DOHH2 (cell line): Measurements from ENCODE around the gene SLC2A2.

Experiments used
- H3F3A ChIP-seq: fragments of 200-600 bp; sonication (generic), shearing (Covaris generic); 2 replicates; pipeline ENCODE4 v1.6.0; 2016; ENCODE audit warnings: antibody characterized with exemption, mild to moderate bottlenecking; ENCODE audit not compliant: control insufficient read depth, insufficient read depth
- H3K27ac ChIP-seq: fragments of 200-600 bp; sonication (generic); 2 replicates; pipeline ENCODE4 v1.5.1; 2014; ENCODE audit warnings: low read depth, mild to moderate bottlenecking, low read length, moderate library complexity
- H3K27me3 ChIP-seq: fragments of 200-600 bp; sonication (generic); 2 replicates; pipeline ENCODE4 v1.6.1; 2014; ENCODE audit warnings: mild to moderate bottlenecking, low read length, mixed read lengths; ENCODE audit not compliant: control insufficient read depth
- H3K36me3 ChIP-seq: fragments of 200-600 bp; sonication (generic); 2 replicates; pipeline ENCODE4 v1.6.1; 2014; ENCODE audit warnings: mild to moderate bottlenecking, low read length, moderate library complexity, mixed read lengths; ENCODE audit not compliant: control insufficient read depth
- H3K4me1 ChIP-seq: fragments of 200-600 bp; sonication (generic); 2 replicates; pipeline ENCODE4 v1.6.1; 2014; ENCODE audit warnings: mild to moderate bottlenecking, low read length, mixed read lengths; ENCODE audit not compliant: control insufficient read depth
- H3K4me2 ChIP-seq: fragments of 200-600 bp; sonication (generic); 2 replicates; pipeline ENCODE4 v1.6.0; 2014; ENCODE audit warnings: mild to moderate bottlenecking, low read length, moderate library complexity
- H3K4me3 ChIP-seq: fragments of 200-600 bp; sonication (generic); 2 replicates; pipeline ENCODE4 v1.5.1; 2014; ENCODE audit warnings: mild to moderate bottlenecking, low read length, mixed read lengths
- H3K79me2 ChIP-seq: fragments of 200-600 bp; sonication (generic); 2 replicates; pipeline ENCODE4 v1.6.1; 2014; ENCODE audit warnings: mild to moderate bottlenecking, low read length, mixed read lengths; ENCODE audit not compliant: control insufficient read depth
- H3K9me2 ChIP-seq: fragments of 200-600 bp; sonication (generic); replicated peaks from 2 replicates; pipeline ENCODE4 v1.6.1; 2014; ENCODE audit warnings: mild to moderate bottlenecking, low read length, mixed read lengths; ENCODE audit not compliant: control insufficient read depth
- H3K9me3 ChIP-seq: fragments of 200-600 bp; sonication (generic); 2 replicates; pipeline ENCODE4 v1.6.1; 2014; ENCODE audit warnings: antibody characterized with exemption, low read length, mixed read lengths; ENCODE audit not compliant: control insufficient read depth, insufficient read depth
- H4K20me1 ChIP-seq: fragments of 200-600 bp; sonication (generic); 2 replicates; pipeline ENCODE4 v1.6.0; 2014; ENCODE audit warnings: low read depth, mild to moderate bottlenecking, antibody characterized with exemption, low read length, moderate library complexity; ENCODE audit not compliant: control insufficient read depth, insufficient read depth
- EZH2phosphoT487 ChIP-seq: fragments of 200-600 bp; sonication (generic); IDR thresholded peaks from 2 replicates; pipeline ENCODE4 v1.6.1; 2017; ENCODE audit warnings: borderline replicate concordance, mild to moderate bottlenecking, antibody characterized with exemption, low read length, moderate library complexity, mixed read lengths
- TF ChIP-seq, protein P1 (sequence below): fragments of 200-600 bp; sonication (generic); IDR thresholded peaks from one replicate; pipeline ENCODE4 v1.5.1; 2014; ENCODE audit warnings: antibody characterized with exemption, mild to moderate bottlenecking, low read depth, low read length; ENCODE audit not compliant: poor library complexity, severe bottlenecking

SLC2A2 gene

DNA sequence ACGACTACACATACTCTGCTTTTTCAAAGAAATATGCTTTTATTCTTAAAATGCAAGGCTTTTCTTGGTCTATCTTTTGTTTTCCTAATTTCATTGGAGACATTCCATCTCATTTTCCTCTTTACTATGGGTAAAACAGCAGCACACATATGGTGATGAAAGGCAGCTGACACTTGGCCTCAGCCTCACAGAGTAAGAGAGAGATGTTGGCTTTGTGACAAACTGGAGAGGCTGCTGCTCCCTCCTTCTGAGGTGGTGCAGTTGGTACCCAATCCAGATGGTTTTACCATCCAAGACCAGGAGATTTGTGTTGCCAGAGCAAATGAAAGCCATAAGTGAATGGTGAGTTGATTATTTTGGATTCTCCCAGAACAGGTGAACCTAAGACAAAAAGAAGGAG is 13.2 kb upstream of the SLC2A2 start:
- no peak overlapping the region for H3K4me2 ChIP-seq
- TF ChIP-seq, protein P1, sequence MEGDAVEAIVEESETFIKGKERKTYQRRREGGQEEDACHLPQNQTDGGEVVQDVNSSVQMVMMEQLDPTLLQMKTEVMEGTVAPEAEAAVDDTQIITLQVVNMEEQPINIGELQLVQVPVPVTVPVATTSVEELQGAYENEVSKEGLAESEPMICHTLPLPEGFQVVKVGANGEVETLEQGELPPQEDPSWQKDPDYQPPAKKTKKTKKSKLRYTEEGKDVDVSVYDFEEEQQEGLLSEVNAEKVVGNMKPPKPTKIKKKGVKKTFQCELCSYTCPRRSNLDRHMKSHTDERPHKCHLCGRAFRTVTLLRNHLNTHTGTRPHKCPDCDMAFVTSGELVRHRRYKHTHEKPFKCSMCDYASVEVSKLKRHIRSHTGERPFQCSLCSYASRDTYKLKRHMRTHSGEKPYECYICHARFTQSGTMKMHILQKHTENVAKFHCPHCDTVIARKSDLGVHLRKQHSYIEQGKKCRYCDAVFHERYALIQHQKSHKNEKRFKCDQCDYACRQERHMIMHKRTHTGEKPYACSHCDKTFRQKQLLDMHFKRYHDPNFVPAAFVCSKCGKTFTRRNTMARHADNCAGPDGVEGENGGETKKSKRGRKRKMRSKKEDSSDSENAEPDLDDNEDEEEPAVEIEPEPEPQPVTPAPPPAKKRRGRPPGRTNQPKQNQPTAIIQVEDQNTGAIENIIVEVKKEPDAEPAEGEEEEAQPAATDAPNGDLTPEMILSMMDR = no peak
- TF ChIP-seq EZH2phosphoT487 = no peak
- no peaks in the 10 kb centered on the region for H3F3A ChIP-seq
- H3K36me3 ChIP-seq = no peaks in the 10 kb centered on the region
- H3K4me1 ChIP-seq = no peaks in the 10 kb centered on the region
- H3K27me3 ChIP-seq = no peaks in the 10 kb centered on the region
- H4K20me1 ChIP-seq = no peaks in the 10 kb centered on the region
- no peak overlapping the region for H3K4me3 ChIP-seq
- no peak overlapping the region for H3K27ac ChIP-seq
- no peaks in the 10 kb centered on the region for H3K9me3 ChIP-seq
- no peaks in the 10 kb centered on the region for H3K79me2 ChIP-seq
- H3K9me2 ChIP-seq = no peaks in the 10 kb centered on the region

DNA sequence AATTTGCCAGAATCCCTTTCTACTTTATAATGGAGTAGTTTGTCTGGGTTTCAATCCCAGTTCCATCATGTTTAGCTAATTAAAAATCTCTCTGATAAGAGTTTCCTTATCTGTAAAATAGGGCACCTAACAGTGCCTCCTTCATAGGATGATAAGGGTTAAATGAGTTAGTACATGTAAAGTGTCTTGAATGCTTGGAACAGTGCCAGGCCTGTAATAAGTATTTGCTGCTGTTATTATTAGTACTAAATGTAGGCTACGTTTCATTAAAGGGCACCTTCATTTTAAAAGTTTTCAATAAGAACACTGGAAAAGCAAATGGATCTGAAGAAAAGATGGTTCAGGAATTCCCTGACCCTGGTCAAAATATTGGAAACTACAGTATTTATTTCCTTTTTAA is 11.8 kb upstream of the SLC2A2 start:
- H3K36me3 ChIP-seq = no peaks in the 10 kb centered on the region
- no peaks in the 10 kb centered on the region for H3F3A ChIP-seq
- H3K27ac ChIP-seq = no peak overlapping the region

GRCh38 chr3:171028779-171029232 is 2.3 kb upstream of the SLC2A2 start:
- Histone ChIP-seq H3K79me2 (no peaks in the 10 kb centered on the region), H3K27me3 (no peaks in the 10 kb centered on the region; the same call in 1 of the 2 replicates), H4K20me1 (no peaks in the 10 kb centered on the region), H3K9me2 (no peaks in the 10 kb centered on the region), H3F3A (no peaks in the 10 kb centered on the region), H3K36me3 (no peaks in the 10 kb centered on the region), H3K4me2 (no peak overlapping the region), H3K27ac (no peak overlapping the region), H3K4me3 (no peak overlapping the region), H3K9me3 (no peaks in the 10 kb centered on the region), H3K4me1 (no peaks in the 10 kb centered on the region)
- TF ChIP-seq, protein P1 = no peak
- no peak for TF ChIP-seq EZH2phosphoT487

More for the DNA sequence above, 11.8 kb upstream of the SLC2A2 start:
- H3K27me3 ChIP-seq = no peaks in the 10 kb centered on the region
- no peaks in the 10 kb centered on the region for H3K9me3 ChIP-seq
- TF ChIP-seq EZH2phosphoT487 = no peak
- TF ChIP-seq, protein P1 = no peak
- H3K9me2 ChIP-seq = no peaks in the 10 kb centered on the region
- H3K79me2 ChIP-seq = no peaks in the 10 kb centered on the region
- no peaks in the 10 kb centered on the region for H4K20me1 ChIP-seq
- H3K4me1 ChIP-seq = no peaks in the 10 kb centered on the region
- H3K4me2 ChIP-seq = no peak overlapping the region
- H3K4me3 ChIP-seq = no peak overlapping the region
